ENCODE measurements around the gene SPAG16.

GRCh38 chr2:213818436-213818835 lies 534.2 kb downstream of the SPAG16 start:
- TF ChIP-seq MAX (IDR thresholded peaks at IDR 0.05; ENCODE audit: low read depth) (no peak), EZH2phosphoT487 (IDR thresholded peaks at IDR 0.05; ENCODE audit: borderline replicate concordance, low read depth) (no peak), EP300 (IDR thresholded peaks at IDR 0.05; ENCODE audit: borderline replicate concordance in 1 of 2, low read depth in 1 of 2, low read length in 1 of 2) (no peak), YY1 (IDR thresholded peaks at IDR 0.05; ENCODE audit: low read depth) (no peak), CTCF (IDR thresholded peaks at IDR 0.05) (no peak), FOXJ3 (CRISPR knock-in tag; IDR thresholded peaks at IDR 0.05) (no peak), NFIC (IDR thresholded peaks at IDR 0.05; ENCODE audit: borderline replicate concordance) (no peak), PBX3 (IDR thresholded peaks at IDR 0.05) (no peak), ZBTB33 (IDR thresholded peaks at IDR 0.05; ENCODE audit: borderline replicate concordance, low read depth) (no peak), SIN3A (IDR thresholded peaks at IDR 0.05; ENCODE audit: borderline replicate concordance, low read depth, low read length) (no peak), TAF1 (IDR thresholded peaks at IDR 0.05; ENCODE audit: borderline replicate concordance, low read depth, low read length) (no peak), TCF12 (IDR thresholded peaks at IDR 0.05) (no peak), RCOR1 (IDR thresholded peaks at IDR 0.05; ENCODE audit: low read length) (no peak)
